Stimulated activated CD8-positive, alpha-beta memory T cell treated with anti-CD3 and anti-CD28 coated beads, Interleukin-4, amount 100 ng/mL, for 24 hours (primary cell): ENCODE data around the gene ZBTB9.
A peak's percentile ranks its signal among the peaks of the same experiment; 100 is the strongest.

ENCODE experiments used
- DNase-seq: peaks from one replicate; pipeline ENCODE4 v3.0.0-alpha.2; 2020; ENCODE audit warnings: low read depth

ZBTB9 gene, protein sequence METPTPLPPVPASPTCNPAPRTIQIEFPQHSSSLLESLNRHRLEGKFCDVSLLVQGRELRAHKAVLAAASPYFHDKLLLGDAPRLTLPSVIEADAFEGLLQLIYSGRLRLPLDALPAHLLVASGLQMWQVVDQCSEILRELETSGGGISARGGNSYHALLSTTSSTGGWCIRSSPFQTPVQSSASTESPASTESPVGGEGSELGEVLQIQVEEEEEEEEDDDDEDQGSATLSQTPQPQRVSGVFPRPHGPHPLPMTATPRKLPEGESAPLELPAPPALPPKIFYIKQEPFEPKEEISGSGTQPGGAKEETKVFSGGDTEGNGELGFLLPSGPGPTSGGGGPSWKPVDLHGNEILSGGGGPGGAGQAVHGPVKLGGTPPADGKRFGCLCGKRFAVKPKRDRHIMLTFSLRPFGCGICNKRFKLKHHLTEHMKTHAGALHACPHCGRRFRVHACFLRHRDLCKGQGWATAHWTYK

DNA sequence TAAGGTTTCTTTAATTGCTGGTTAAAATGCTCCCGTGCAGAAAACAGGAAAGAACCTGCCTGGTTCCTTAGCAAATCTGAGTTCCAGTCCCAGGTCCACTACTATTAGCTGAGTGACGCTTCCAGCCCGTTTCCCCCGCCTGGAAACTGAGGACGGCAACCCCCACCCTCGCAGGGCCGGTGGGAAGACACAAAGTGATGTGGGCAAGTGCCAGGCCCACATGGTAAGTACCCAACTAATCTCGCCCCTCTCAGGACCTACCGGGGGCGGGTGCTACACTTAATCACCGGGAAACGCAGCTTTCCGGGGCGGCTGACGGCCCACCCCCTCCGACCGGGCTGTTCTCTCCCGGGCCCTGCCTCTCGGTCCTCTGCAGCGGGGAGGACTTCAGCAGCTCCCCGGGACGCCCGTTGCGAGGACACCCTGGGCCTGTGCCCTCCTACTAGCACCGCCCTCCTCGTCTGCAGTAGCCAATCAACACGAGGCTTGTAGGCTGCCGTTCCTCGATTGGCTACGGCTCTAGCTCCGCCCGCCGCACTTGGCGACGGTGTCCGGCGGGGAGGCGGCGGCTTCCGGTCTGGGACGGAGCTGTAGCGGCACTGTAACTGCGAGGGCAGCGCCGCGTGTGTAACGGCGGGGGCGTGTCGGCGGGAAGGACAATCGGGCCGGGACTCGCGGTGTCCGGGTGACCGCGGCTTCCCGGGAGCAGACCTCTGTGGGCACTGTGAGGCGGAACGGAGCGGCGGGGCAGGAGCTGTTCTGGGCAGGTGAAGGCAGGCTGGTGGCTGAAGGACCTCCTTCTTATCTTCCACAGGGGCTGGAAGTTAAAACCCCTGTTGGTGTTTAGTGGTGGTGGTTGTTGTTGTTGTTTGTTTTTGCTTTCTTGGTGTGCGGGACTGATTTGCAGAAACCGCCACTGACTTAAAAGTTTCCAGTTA is at the start of gene ZBTB9:
ZBTB9 (plus strand) TSS at position 568 of the 938 bp plus-strand sequence. CDS start 525 bp downstream, outside the sequence.
- peak; percentile 91 for DNase-seq

DNA sequence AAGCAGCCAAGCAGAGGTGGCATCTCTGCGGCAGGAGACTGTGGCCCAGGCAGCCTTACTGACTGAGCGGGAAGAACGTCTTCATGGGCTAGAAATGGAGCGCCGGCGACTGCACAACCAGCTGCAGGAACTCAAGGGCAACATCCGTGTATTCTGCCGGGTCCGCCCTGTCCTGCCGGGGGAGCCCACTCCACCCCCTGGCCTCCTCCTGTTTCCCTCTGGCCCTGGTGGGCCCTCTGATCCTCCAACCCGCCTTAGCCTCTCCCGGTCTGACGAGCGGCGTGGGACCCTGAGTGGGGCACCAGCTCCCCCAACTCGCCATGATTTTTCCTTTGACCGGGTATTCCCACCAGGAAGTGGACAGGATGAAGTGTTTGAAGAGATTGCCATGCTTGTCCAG is 49.5 kb upstream of the ZBTB9 start:
- no peak for DNase-seq

DNA sequence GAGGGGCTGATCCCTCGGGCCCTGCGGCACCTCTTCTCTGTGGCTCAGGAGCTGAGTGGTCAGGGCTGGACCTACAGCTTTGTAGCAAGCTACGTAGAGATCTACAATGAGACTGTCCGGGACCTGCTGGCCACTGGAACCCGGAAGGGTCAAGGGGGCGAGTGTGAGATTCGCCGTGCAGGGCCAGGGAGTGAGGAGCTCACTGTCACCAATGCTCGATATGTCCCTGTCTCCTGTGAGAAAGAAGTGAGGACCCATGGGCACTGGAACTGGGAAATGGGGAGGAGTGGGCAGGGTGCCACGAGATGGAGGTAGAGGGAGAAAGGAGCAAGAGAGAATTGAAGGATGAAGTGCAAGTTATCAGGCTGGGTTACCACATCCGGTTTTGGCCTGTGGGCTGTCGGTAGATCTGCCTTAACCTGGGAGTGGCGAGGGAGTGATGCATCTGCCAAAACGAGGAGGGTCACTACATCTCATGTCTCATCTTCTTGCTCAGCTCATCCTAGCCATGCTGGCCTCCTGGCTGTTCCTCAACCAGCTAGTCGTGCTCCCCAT is 48.9 kb upstream of the ZBTB9 start:
- DNase-seq = no peak

DNA sequence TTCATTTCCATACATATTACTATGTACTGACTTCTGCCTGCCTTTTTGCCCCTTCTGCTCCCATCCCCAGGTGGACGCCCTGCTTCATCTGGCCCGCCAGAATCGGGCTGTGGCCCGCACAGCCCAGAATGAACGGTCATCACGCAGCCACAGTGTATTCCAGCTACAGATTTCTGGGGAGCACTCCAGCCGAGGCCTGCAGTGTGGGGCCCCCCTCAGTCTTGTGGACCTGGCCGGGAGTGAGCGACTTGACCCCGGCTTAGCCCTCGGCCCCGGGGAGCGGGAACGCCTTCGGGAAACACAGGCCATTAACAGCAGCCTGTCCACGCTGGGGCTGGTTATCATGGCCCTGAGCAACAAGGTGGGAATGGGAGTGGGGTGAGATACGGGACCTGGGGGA is 48.2 kb upstream of the ZBTB9 start:
- DNase-seq = no peak

DNA sequence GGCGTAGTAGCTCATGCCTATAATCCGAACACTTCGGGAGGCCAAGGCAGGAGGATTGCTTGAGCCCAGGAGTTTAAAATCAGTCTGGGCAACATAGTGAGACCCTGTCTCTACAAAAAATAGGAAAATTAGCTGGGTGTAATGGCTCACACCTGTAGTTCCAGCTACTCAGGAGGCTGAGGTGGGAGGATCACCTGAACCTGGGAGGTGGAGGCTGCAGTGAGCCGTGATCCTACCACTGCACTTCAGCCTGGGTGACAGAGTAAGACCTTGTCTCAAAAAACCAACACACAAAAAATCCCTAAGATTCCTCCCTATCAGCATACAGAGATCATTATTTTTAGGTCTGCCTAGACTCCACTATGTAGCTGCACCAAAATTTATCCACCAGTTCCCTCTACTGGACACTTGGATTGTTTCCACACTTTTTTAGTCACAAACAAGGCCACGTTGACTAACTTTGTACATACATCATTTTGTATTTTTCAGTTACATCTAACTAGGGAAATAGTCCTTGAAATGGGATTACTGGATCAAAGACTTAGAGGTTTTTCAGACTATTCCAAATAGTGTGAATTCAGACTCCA is 47.2 kb upstream of the ZBTB9 start:
- DNase-seq = no peak

DNA sequence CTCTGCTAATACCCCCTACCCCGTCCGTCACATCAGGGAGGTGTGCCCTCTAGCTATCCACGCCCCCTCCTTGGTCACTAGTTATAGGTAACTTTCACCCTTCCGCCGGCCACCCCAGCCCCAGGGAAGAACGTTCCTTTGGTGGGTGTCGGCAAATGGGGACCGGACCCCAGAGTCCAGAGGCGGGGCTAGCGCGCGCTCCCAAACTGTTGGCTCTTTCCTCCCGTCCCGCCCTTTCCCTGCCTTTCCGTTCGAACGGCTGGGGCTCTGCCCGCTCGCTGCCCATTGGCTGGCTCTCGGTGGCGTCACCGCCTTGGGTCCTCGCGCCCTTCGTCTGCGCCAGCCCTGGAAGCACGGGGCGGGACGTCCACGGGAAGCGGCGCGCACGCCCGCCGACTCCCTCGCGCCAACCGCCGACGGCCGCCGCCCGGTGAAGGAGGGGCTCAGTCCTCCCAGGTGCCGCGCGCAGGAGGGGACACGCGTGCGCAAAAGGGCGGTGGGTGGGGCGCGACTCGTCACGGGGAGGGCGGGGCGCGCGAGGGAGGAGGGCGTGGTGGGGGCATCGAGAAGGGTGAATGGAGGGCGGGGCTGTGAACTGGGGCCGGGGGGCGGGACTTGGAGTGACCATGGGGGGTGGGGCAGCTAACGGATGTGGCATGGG is 44.2 kb upstream of the ZBTB9 start:
- DNase-seq = peak; percentile 96

DNA sequence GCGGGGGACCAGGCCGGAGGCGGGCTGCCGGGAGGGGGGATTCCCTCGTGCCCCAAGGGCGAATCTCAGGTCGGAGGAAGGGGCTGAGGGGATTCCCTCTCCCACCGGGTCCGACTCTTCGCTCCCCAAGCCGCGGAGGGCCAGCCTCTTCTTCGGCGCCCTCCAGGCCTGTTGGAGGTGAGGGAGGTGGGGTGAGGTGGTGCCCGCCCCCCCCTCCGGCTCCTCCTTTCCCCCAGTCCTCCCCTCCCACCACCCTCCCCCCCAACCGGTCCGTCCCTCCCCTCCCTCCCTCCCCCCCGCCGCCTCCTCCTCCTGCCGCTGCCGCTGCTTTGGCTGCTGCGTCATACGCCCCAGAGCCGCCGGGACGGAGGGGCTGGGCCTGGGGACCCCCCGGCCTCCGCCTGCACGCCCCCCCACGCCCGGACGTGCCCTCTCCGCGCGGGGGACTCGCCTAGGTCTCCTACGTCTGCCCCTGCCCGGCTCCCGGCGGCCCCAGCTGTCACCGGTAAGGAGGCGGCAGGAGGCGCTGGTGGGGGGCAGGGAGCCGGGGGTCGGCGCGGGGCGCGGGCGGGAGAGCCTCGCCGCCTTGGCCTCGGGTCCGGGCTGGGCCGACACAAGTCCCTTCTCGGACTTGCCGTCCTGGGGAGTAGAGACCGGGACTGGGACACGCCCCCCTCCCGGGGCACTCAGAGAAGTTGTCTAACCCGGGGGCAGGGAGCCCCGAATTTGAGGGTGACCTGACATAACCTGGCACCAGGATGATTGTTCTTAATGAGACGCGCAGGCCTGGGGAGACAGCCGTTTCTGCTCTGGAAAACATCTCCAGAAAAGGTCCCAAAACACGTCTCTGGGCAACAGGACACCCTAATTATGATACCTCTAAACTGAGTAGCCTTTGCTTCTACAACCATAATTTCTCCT is 43.4 kb upstream of the ZBTB9 start, which contains the start of gene PHF1:
PHF1 (plus strand) TSS at position 304 of the 921 bp plus-strand sequence. CDS start 1,250 bp downstream, outside the sequence.
- DNase-seq = peak; percentile 64

DNA sequence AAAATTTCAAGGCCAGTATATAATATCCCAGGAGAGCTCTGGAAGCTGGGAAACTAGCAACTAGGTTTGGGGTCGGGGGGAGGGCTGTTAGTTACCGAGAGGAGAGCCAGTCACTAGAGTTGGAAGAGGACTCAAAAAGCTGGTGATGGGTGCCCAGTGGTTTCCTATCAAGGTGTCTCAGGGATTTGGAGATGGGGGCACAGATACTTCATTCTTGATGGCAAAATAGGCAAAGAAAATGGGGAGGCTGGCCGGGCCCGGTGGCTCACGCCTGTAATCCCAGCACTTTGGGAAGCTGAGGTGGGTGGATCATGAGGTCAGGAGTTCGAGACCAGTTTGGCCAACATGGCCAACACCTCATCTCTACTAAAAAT is 42.8 kb upstream of the ZBTB9 start:
- DNase-seq = no peak

DNA sequence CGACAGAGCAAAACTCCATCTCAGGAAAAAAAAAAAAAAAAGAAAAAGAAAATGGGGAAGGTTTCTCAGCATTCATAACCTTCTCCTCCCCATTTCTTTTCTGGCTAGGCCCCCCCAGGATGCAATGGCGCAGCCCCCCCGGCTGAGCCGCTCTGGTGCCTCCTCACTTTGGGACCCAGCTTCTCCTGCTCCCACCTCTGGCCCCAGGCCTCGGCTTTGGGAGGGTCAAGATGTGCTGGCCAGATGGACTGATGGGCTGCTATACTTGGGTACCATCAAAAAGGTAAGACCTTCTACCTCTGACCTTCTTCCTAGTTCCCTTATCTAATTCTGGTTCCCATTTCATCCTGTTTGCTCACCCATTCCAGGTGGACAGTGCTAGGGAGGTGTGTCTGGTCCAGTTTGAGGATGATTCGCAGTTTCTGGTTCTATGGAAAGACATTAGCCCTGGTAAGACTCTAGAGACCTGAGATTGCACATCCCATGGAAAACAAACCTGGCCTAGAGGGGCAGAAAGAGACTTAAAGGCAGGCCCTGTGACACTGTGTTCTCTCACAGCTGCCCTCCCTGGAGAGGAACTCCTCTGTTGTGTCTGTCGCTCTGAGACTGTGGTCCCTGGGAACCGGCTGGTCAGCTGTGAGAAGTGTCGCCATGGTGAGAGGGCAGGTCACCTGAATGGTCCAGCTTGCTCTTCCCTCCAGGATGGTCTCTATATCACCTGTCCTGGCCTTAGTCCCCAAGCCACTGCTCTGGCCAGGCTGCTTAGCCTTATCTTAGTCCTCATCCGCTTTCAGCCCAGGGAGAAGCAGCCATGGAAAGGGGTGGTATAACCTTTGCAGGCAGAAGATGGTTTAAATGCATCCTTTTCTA is 42.0 kb upstream of the ZBTB9 start:
- no peak for DNase-seq

DNA sequence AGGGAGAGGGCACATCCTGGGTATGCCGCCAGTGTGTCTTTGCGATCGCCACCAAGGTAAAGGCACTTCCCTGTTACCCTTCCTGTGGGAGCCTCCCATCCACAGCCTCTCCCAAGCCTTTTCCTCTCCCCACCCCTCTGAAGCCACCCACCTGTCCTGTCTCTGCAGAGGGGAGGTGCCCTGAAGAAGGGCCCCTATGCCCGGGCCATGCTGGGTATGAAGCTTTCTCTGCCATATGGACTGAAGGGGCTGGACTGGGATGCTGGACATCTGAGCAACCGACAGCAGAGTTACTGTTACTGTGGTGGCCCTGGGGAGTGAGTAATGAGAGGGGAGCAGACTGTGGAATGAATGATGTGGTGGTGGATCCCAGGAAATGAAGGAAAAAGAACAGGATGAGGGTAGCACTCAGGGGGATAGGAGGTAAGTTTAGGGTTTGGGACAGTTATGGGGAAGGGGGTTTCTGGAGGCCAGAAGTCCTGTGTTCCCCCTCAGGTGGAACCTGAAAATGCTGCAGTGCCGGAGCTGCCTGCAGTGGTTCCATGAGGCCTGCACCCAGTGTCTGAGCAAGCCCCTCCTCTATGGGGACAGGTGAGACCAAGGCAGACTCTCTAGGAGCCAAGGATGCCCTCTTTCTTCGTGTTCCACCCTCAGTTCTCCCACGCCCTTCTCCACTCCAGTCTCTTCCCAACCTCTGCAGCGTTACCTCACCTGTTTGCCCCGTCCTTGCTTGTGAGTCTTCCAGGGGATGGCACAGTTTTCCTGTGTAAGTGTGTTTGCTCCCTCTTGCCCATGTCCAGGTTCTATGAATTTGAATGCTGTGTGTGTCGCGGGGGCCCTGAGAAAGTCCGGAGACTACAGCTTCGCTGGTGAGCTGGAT is 40.9 kb upstream of the ZBTB9 start:
- DNase-seq = no peak

DNA sequence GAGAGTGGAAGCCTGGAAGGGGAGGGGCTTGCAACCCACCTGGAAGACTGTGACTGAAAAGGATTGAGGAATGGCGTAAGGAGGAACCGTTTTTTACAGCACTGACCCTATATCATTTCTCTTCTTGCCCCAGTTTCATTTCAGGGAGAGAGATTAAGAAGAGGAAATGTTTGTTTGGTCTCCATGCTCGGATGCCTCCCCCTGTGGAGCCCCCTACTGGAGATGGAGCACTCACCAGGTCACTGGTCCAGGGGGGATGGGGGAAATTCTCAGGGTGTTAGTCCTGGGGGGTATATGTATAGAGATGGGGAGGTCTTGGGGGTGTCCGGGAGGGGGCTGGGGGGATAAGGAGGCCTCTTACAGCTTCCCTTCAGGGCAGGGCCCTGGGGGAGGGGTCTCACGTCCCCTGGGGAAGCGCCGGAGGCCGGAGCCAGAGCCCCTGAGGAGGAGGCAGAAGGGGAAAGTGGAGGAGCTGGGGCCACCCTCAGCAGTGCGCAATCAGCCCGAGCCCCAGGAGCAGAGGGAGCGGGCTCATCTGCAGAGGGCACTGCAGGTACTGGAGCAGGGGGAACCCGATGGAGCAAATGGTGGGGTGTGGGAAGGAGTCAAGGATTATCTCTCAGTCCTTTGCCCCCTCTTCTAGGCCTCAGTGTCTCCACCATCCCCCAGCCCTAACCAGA is 39.6 kb upstream of the ZBTB9 start:
- no peak for DNase-seq

DNA sequence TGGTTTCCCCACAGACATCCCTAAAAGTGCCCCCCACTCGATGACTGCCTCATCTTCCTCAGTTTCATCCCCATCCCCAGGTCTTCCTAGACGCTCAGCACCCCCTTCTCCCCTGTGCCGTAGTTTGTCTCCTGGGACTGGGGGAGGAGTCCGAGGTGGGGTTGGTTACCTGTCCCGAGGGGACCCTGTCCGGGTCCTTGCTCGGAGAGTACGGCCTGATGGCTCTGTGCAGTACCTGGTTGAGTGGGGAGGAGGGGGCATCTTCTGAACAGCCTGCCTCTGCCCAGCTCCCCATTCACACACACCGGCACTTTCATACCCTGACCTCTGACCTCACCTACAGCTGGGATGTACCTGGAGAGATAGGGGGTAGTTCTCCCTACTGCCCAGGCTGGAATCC is 38.5 kb upstream of the ZBTB9 start:
- DNase-seq = no peak

DNA sequence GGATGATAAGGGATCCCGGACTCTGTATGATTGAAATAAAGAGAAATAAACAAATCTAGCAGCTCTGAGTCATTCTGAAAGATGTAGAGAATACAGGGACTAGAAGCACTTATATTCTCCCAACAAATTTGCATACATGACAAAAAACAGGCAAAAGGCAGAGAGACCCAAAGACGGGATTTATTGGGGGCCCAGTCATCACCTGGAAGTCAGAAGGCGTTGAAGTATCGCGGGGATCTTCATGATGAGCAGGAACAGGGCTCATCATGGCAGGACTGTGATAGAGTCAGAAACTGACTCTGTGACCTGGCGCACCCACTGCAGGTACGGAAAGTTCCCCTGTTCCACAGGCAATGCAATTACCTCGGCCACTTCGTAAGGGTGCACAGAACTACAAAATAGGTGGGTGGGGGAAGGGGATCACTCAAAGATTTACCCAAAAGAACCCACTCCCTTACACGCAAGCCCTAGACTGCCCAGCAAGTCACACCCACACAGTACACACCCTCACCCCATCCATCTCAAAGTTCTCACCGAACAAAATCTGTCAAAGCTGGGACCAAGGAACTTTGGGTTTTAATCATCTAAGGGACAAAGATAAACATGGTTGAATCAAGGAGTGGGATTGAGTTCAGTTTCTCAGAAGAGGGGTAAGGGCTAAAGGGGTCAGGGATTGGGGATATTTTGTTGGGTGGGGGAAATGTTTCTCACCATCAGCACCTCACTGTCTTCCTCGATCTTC is 37.8 kb upstream of the ZBTB9 start:
- DNase-seq = no peak

DNA sequence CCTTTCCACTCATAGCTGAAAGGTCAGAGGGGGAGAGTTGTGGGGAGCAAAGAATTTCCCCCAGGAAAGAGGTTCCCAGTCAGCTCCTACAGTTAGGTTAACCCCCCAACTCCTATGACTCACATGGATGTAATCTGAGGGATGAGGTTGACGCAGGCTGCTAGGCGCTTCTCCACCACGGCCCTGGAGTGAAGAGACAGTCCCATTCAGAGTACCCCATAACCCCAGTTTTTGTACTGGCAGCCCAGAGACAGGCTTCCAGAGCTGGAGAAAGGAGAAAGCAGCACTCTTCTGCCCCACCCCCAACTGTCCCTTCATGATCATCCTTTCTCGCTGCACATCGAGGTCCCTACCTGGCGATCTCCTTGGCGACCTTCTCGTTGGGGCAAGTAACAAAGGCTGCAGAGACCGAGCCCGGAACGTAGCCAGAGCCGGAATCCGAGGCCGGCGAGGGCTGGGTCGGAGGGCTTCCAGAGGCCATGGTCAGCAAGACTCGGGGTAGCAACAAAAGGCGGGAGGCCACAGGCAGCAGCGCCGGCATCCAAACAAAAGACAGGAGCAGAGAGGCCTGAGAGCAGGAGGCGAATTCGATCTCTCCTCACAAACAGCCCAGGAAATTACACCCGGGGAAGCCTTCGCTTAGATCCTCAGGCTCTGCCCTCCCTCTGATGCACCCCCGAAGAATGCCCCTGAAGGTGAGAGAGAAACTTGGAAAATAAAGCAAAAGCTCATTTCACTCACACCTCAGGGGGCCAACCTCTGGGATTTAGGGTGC is 37.1 kb upstream of the ZBTB9 start:
- DNase-seq = no peak

DNA sequence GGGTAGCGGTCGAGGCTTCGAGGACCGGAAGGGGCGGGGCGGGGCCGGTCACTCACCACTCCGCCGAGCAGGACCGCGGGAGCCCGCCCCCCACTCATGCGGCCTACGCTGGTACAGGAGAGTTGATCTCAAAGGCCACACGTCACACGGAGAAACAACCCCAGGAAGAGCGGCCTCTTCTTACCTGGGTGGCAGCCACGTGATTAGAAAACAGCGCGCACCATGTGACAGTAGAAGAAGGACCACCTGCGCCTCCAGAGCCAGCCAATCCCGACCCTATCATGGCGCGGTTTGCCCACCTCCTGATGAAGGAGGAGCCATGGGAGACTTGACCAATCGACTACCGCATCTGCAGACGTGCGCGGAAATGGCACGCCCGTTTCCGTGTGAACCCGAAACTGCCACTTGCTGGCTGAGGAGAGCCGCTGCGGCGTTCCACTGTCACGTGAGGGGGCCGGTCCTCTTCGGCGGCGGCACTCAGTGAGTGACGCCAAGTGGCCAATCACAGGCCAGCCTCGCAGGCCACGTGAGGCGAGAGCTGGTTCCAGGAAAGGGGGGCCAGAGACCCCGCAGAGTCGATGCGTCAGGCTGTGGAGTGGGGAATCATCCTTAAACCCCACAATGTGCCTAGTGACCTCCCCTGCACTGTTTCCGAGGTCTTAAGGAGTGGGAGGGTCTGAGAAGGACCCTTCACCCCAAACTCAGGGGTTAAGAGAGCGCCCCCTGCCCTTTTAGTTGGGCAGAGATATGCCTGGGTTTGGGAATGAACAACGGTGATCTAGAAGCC is 36.3 kb upstream of the ZBTB9 start, which contains the start of gene CUTA:
CUTA (minus strand) TSS at position 205 of the 787 bp plus-strand sequence; CDS start at position 98, 107 bp downstream.
- peak; percentile 99 for DNase-seq
